Omental fat pad (tissue), 4 donors: Measurements from ENCODE around the gene PDLIM5. TPM values are rescaled to one million over a fixed set of nuclear protein-coding genes. Genes with fewer than 3 reads are reported as not detected.
A peak's percentile ranks its signal among the peaks of the same experiment; 100 is the strongest.

Source experiments
- ATAC-seq: fragments of 150-250 bp; one replicate; pipeline ENCODE4 v1.9.1; 2016; ENCODE audit warnings: mild to moderate bottlenecking, moderate library complexity; ENCODE audit not compliant: low FRiP score
- DNase-seq: peaks from one replicate; pipeline ENCODE4 v3.0.0-alpha.2; 2019; ENCODE audit warnings: low spot score
- total RNA-seq, 4 donors: library from RNA; depleted of rRNA; stranded (reverse); fragments of >200 nt; gene quantifications; one replicate each; pipeline ENCODE4 v1.1.0, GENCODE V29; 2016
- TF ChIP-seq, protein P1 (sequence below), 3 donors: fragments of 450-650 bp; IDR thresholded peaks; one replicate each; pipeline ENCODE4 v1.5.1; 2016 to 2017; ENCODE audit warnings: antibody characterized with exemption in 3 of 3, mild to moderate bottlenecking in 3 of 3, moderate library complexity in 2 of 3

The PDLIM5 gene
- total RNA-seq, 4 donors from 2014 or later = 119 to 168 (median 146) TPM

DNA sequence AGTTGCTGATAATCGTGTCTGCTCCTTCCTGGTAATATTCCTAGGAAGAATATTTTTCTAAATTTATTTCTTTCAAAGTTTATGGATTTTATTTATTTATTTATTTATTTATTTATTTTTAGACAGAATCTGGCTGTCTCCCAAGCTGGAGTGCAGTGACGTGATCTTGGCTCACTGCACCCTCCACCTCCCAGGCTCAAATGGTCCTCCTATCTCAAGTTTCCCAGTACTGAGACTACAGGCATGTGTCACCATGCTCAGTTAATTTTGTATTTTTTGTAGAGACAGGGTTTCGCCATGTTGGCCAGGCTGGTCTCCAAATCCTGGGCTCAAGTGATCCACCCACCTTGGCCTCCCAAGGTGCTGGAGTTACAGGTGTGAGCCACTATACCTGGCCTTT lies 48.9 kb downstream of the PDLIM5 start:
- ATAC-seq (no peak), DNase-seq (no peak)
- TF ChIP-seq, protein P1, sequence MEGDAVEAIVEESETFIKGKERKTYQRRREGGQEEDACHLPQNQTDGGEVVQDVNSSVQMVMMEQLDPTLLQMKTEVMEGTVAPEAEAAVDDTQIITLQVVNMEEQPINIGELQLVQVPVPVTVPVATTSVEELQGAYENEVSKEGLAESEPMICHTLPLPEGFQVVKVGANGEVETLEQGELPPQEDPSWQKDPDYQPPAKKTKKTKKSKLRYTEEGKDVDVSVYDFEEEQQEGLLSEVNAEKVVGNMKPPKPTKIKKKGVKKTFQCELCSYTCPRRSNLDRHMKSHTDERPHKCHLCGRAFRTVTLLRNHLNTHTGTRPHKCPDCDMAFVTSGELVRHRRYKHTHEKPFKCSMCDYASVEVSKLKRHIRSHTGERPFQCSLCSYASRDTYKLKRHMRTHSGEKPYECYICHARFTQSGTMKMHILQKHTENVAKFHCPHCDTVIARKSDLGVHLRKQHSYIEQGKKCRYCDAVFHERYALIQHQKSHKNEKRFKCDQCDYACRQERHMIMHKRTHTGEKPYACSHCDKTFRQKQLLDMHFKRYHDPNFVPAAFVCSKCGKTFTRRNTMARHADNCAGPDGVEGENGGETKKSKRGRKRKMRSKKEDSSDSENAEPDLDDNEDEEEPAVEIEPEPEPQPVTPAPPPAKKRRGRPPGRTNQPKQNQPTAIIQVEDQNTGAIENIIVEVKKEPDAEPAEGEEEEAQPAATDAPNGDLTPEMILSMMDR (IDR thresholded peaks at IDR 0.05) = no peak

- ATAC-seq (no peak), DNase-seq (no peak)
- TF ChIP-seq, protein P1 (IDR thresholded peaks at IDR 0.05) = no peak
Measured at GRCh38 chr4:94504545-94504944, 52.8 kb downstream of the PDLIM5 start.

DNA sequence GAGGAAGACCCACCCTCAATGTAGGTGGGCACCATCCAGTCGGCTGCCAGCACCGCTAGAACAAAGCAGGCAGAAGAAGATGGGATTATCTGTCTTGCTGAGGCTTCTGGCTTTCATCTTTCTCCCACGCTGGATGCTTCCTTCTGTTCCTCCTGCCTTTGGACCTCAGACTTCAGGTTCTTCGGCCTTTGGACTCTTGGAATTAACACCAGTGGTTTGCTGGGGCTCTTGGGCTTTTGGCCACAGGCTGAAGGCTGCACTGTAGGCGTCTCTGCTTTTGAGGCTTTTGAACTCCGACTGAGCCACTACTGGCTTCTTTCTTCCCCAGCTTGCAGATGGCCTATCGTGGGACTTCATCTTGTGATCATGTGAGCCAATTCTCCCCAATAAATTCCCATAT lies 55.1 kb downstream of the PDLIM5 start:
- no peak for ATAC-seq

GRCh38 chr4:94507281-94507680 lies 55.5 kb downstream of the PDLIM5 start:
- TF ChIP-seq, protein P1 (IDR thresholded peaks at IDR 0.05) = no peak
- ATAC-seq (no peak), DNase-seq (no peak)

More for the DNA sequence above, 55.1 kb downstream of the PDLIM5 start:
- no peak for DNase-seq
- TF ChIP-seq, protein P1 (IDR thresholded peaks at IDR 0.05) = no peak

DNA sequence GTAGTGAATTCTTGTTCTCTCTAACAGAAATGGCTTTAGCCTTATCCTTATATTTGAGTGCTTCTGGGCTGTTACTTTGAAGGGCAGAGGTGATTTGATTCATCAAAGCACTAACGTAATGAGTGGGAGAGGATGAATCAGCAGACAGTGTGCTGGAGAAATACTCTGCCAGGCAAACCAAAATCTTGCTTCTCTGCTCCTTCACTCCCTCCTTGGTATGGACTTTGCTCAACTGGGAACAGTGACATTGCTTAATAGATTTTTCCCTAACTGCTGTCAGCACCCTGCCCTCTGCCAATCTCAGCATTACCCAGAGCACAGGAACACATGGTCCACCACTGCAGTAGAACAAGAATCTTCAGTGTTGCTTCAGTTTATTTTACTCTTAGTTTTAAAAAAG lies 56.0 kb downstream of the PDLIM5 start:
- DNase-seq (no peak), ATAC-seq (peak; percentile 96)
- TF ChIP-seq, protein P1 (IDR thresholded peaks at IDR 0.05) = no peak

DNA sequence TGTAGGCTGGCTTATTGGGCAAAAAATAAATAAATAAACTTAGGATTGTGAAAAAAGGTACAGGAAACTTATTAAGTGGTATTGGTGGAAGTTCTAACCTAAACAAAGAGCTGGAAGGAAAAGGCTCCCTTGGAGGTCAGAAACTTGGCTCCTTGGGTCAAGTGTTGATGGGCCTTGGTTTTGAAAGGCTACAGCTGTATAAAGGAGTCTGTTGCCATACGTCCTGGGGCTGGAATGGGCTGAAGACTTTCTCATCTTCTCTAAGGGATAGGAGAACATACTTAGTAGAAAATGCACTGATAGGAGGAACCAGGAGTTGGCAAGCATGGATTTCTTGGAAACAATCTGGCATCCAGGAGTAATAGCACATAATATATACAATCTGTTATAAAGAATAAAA lies 56.6 kb downstream of the PDLIM5 start:
- TF ChIP-seq, protein P1 (IDR thresholded peaks at IDR 0.05) = no peak
- DNase-seq (no peak), ATAC-seq (no peak)

- no peak for ATAC-seq
- TF ChIP-seq, protein P1 (IDR thresholded peaks at IDR 0.05) = no peak
- DNase-seq = no peak
Measured at GRCh38 chr4:94508806-94509205, 57.1 kb downstream of the PDLIM5 start.
